B cell (primary cell): ENCODE data around the gene CNGB1. TPM values are rescaled to one million over a fixed set of nuclear protein-coding genes. Genes with fewer than 3 reads are reported as not detected.

Source experiments
- ATAC-seq: fragments of 200-7000 bp; cut with Tn5 transposase; one replicate; pipeline ENCODE4 v1.10.0; 2021; ENCODE audit warnings: low read depth, mild to moderate bottlenecking, moderate number of reproducible peaks, moderate library complexity
- CTCF ChIA-PET: fragments of 350-600 bp; sonication (Branson Sonifier 250); formaldehyde crosslinking; loops from one replicate; lab custom pipeline; 2021; ENCODE audit warnings: antibody characterized with exemption, inconsistent platforms; lab: Charles Lee
- POLR2A ChIA-PET: fragments of 350-600 bp; sonication (Branson Sonifier 250); formaldehyde crosslinking; loops from one replicate; lab custom pipeline; 2021; ENCODE audit warnings: antibody characterized with exemption; lab: Charles Lee
- DNase-seq: peaks from one replicate; pipeline ENCODE4 v3.0.0; 2013
- H2AFZ ChIP-seq: 2 replicates; pipeline ENCODE4 v1.6.1; 2012; ENCODE audit warnings: mild to moderate bottlenecking, low read depth, low read length; ENCODE audit not compliant: insufficient read depth, poor library complexity, severe bottlenecking
- H3K27ac ChIP-seq, 2 donors: 1 replicate in 1 of 2; 2 replicates in 1 of 2; pipeline ENCODE4 v1.5.1; 2012 to 2013; ENCODE audit warnings: low read length in 2 of 2, mild to moderate bottlenecking in 2 of 2, moderate library complexity in 1 of 2
- H3K27me3 ChIP-seq, 4 experiments: fragments of 200-600 bp in 1 of 4; sonication (generic) in 1 of 4; replicated peaks in 1 of 4; 1 replicate in 2 of 4; 2 replicates in 2 of 4; pipeline versions ENCODE4 v1.6.1 to v1.7.0; 2013 to 2016; ENCODE audit warnings: low read length in 3 of 4, mild to moderate bottlenecking in 2 of 4, mixed read lengths in 1 of 4, moderate library complexity in 1 of 4; ENCODE audit not compliant: insufficient read depth in 4 of 4, control insufficient read depth in 3 of 4; ENCODE audit errors: control extremely low read depth in 1 of 4
- H3K36me3 ChIP-seq, 2 experiments: replicated peaks in 1 of 2; 1 replicate in 1 of 2; 2 replicates in 1 of 2; pipeline versions ENCODE4 v1.6.1 to v1.7.1; 2013; ENCODE audit warnings: low read length in 1 of 2; ENCODE audit not compliant: insufficient read depth in 2 of 2, control insufficient read depth in 1 of 2; ENCODE audit errors: control extremely low read depth in 1 of 2, extremely low read depth in 1 of 2
- H3K4me1 ChIP-seq, 2 donors: fragments of 200-600 bp in 1 of 2; sonication (generic) in 1 of 2; 1 replicate in 1 of 2; 2 replicates in 1 of 2; pipeline versions ENCODE4 v1.5.1 to v1.6.1; 2013 to 2017; ENCODE audit warnings: low read length in 2 of 2; ENCODE audit not compliant: control insufficient read depth in 2 of 2, insufficient read depth in 2 of 2
- H3K4me2 ChIP-seq: replicated peaks from 2 replicates; pipeline ENCODE3; 2012; ENCODE audit warnings: mild to moderate bottlenecking, low read depth, low read length; ENCODE audit not compliant: poor library complexity, severe bottlenecking
- H3K4me3 ChIP-seq, 5 experiments: fragments of 200-600 bp in 1 of 5; sonication (generic) in 1 of 5; 1 replicate in 3 of 5; 2 replicates in 2 of 5; pipeline versions ENCODE4 v1.5.1 to v1.7.0; 2011 to 2016; ENCODE audit warnings: low read length in 4 of 5, mild to moderate bottlenecking in 4 of 5, low read depth in 2 of 5, control low read depth in 1 of 5, moderate library complexity in 1 of 5; ENCODE audit not compliant: insufficient read depth in 1 of 5; ENCODE audit errors: control extremely low read depth in 1 of 5, extremely low read depth in 1 of 5
- H3K79me2 ChIP-seq: fragments of 200-600 bp; sonication (generic); one replicate; pipeline ENCODE4 v1.6.0; 2016; ENCODE audit warnings: low read length; ENCODE audit not compliant: control insufficient read depth, insufficient read depth
- H3K9ac ChIP-seq: fragments of 200-600 bp; sonication (generic); 2 replicates; pipeline ENCODE4 v1.6.1; 2017; ENCODE audit warnings: mild to moderate bottlenecking, low read length, moderate library complexity
- H3K9me3 ChIP-seq, 3 donors: one replicate each; pipeline versions ENCODE4 v1.6.1 to v1.7.1; 2013; ENCODE audit warnings: low read length in 2 of 3; ENCODE audit not compliant: control insufficient read depth in 2 of 3, insufficient read depth in 1 of 3; ENCODE audit errors: control extremely low read depth in 1 of 3
- H4K20me1 ChIP-seq: 2 replicates; pipeline ENCODE4 v1.6.0; 2012; ENCODE audit warnings: mild to moderate bottlenecking, low read length; ENCODE audit not compliant: insufficient read depth, control insufficient read depth, poor library complexity, severe bottlenecking
- H3K27ac Mint-ChIP-seq: one replicate; pipeline ENCODE4 v1.8.0; 2021; ENCODE audit warnings: mixed read lengths
- H3K27me3 Mint-ChIP-seq: one replicate; pipeline ENCODE4 v1.8.0; 2021; ENCODE audit warnings: mixed read lengths
- H3K4me1 Mint-ChIP-seq: one replicate; pipeline ENCODE4 v1.8.0; 2021; ENCODE audit warnings: mixed read lengths
- H3K4me3 Mint-ChIP-seq: one replicate; pipeline ENCODE4 v1.8.0; 2021; ENCODE audit warnings: mixed read lengths
- H3K9me3 Mint-ChIP-seq: one replicate; pipeline ENCODE4 v1.8.0; 2022; ENCODE audit warnings: mixed read lengths; ENCODE audit not compliant: insufficient read depth
- CTCF ChIP-seq: fragments of 200-600 bp; IDR thresholded peaks from one replicate; pipeline ENCODE4 v1.8.0; 2022; ENCODE audit warnings: antibody characterized with exemption, mild to moderate bottlenecking
- EZH2 ChIP-seq: IDR thresholded peaks from 2 replicates; pipeline ENCODE4 v1.6.1; 2012; ENCODE audit warnings: borderline replicate concordance, low read depth, mild to moderate bottlenecking, moderate library complexity, low read length; ENCODE audit not compliant: insufficient read depth, poor library complexity, severe bottlenecking
- WGBS: methylation state at CpG from one replicate; pipeline ENCODE4 v1.1.5; 2013; ENCODE audit warnings: missing lambda C conversion rate; ENCODE audit not compliant: insufficient coverage; 5-methylcytosine and 5-hydroxymethylcytosine counted together
- intact Hi-C: fragments of 100-400 bp; cut with micrococcal nuclease; formaldehyde crosslinking; loops from one replicate; pipeline ENCODE4 v1.10.0; 2022
- polyA plus RNA-seq: library from polyadenylated mRNA; depleted of rRNA; stranded (reverse); fragments of >200 nt; gene quantifications from 2 replicates; pipeline ENCODE4 v1.2.3, GENCODE V29; 2012
- total RNA-seq, 2 donors: library from RNA; stranded (reverse); fragments of 120-200 nt in 1 of 2; gene quantifications; 1 replicate in 1 of 2; 2 replicates in 1 of 2; pipeline versions ENCODE4 v1.2.3 to v1.2.4, GENCODE V29; 2013 to 2022

Gene CNGB1
- total and polyA plus RNA-seq, 2 donors (not counting 1 experiment from before 2014, with no cell fraction given) = not detected

- Histone ChIP-seq H3K79me2 (no peaks in the 10 kb centered on the region), H3K4me2 (no peak overlapping the region), H3K9me3 (no peaks in the 10 kb centered on the region), H3K27me3 (no peaks in the 10 kb centered on the region), H3K4me1 (no peaks in the 10 kb centered on the region), H3K4me3 (no peak overlapping the region), H3K9ac (no peak overlapping the region), H2AFZ (no peak overlapping the region), H3K36me3 (no peaks in the 10 kb centered on the region), H3K27ac (no peak overlapping the region), H4K20me1 (no peaks in the 10 kb centered on the region)
- Mint-ChIP-seq H3K27ac (no peak overlapping the region), H3K4me1 (no peaks in the 10 kb centered on the region), H3K27me3 (peaks cover 8% of the 10 kb centered on the region), H3K9me3 (no peaks in the 10 kb centered on the region), H3K4me3 (no peak overlapping the region)
- ChIA-PET POLR2A (no interaction called here), CTCF (no interaction called here)
- intact Hi-C loops = no loop called here
- TF ChIP-seq CTCF (no peak), EZH2 (no peak)
- no peak for ATAC-seq
- WGBS = 94% methylated on average over 5 of the region's 8 CpGs
- DNase-seq = no peak
Measured at GRCh38 chr16:57956270-57956808, 14.6 kb downstream of the CNGB1 start.

- ChIA-PET CTCF (no interaction called here), POLR2A (no interaction called here)
- intact Hi-C loops = no loop called here
- no peak for ATAC-seq
- H3K4me3 Mint-ChIP-seq = no peak overlapping the region
- Histone ChIP-seq H3K36me3 (no peaks in the 10 kb centered on the region), H3K4me2 (no peak overlapping the region), H3K27ac (no peak overlapping the region), H3K9me3 (no peaks in the 10 kb centered on the region), H3K27me3 (no peaks in the 10 kb centered on the region), H3K4me1 (no peaks in the 10 kb centered on the region), H2AFZ (no peak overlapping the region), H3K4me3 (no peak overlapping the region), H3K9ac (no peak overlapping the region), H4K20me1 (no peaks in the 10 kb centered on the region), H3K79me2 (no peaks in the 10 kb centered on the region)
- 92% methylated on average over 12 of the region's 12 CpGs for WGBS
- no peaks in the 10 kb centered on the region for H3K9me3 Mint-ChIP-seq
- H3K4me1 Mint-ChIP-seq = no peaks in the 10 kb centered on the region
- H3K27me3 Mint-ChIP-seq = peaks cover 9% of the 10 kb centered on the region
- DNase-seq = no peak
- TF ChIP-seq EZH2 = no peak
- TF ChIP-seq CTCF = no peak
- H3K27ac Mint-ChIP-seq = no peak overlapping the region
Measured at GRCh38 chr16:57955572-57956188, 15.2 kb downstream of the CNGB1 start.
